ENCODE data around the gene TMEM270. TPM values are rescaled to one million over a fixed set of nuclear protein-coding genes. Genes with fewer than 3 reads are reported as not detected.

Gene TMEM270
- total and polyA plus RNA-seq, 2 of the 4 experiments (the other 2 are of a cell fraction), result 0.17 TPM; not detected in 1

GRCh38 chr7:73881352-73882046, 20.5 kb downstream of the TMEM270 start:
- in situ Hi-C loops (cut with MboI; ENCODE audit: low sequenced_read_pairs) (no loop called here), dilution Hi-C loops (cut with HindIII; ENCODE audit: low sequenced_read_pairs, unreplicated experiment) (no loop called here), intact Hi-C loops (cut with micrococcal nuclease) (no loop called here)
- no peak overlapping the region for H4K8ac ChIP-seq (ENCODE audit: low read depth in 2 of 2, low read length in 2 of 2)
- H3K27me3 ChIP-seq (ENCODE audit: control insufficient read depth, insufficient read depth, low read length), result no peaks in the 10 kb centered on the region
- H3K4ac ChIP-seq (ENCODE audit: low read depth, low read length), result peak overlapping the region; percentile 48
- no peak overlapping the region for H2AK9ac ChIP-seq (replicated peaks; ENCODE audit: low read depth, low read length, poor library complexity)
- peak overlapping the region; percentile 21; the same call in 1 of the 2 replicates for H2BK20ac ChIP-seq (ENCODE audit: low read depth, low read length)
- H3K14ac ChIP-seq (replicated peaks; ENCODE audit: low read depth, low read length), result no peak overlapping the region
- H3K23ac ChIP-seq (ENCODE audit: low read depth, low read length), result no peak overlapping the region
- H2AK5ac ChIP-seq (ENCODE audit: low read depth, low read length), result peak overlapping the region; percentile 28
- H3K27ac ChIP-seq (ENCODE audit: insufficient read depth, low read length), result no peak overlapping the region
- no TSS peak for BruUV-seq (replicated peaks)
- H2AFZ ChIP-seq (replicated peaks; ENCODE audit: low read length, poor library complexity), result no peak overlapping the region
- no peaks in the 10 kb centered on the region for H3K9me3 ChIP-seq (ENCODE audit: control insufficient read depth, insufficient read depth, low read length)
- ChIA-PET POLR2A (ENCODE audit: unreplicated experiment) (interaction anchor here (0.6 kb wide), 1 partner anchor 19 kb away, joined by 16 read pairs; no protein-coding TSS in a partner anchor), CTCF (interaction anchor here (2.4 kb wide), 1 partner anchor 145 kb away, joined by 13 read pairs; no protein-coding TSS in a partner anchor)
- WGBS, 2 experiments (ENCODE audit: extremely low coverage in 2 of 2, insufficient read length in 1 of 2), result 75% methylated on average over 2 of the region's 5 CpGs; no CpG with 5 or more reads in 1 of the 2 experiments
- peaks cover 13% of the 10 kb centered on the region for H3K9me1 ChIP-seq (ENCODE audit: insufficient read depth, low read length)
- peak overlapping the region; percentile 66; the same call in 1 of the 3 replicates for H2BK15ac ChIP-seq (ENCODE audit: low read depth, low read length)
- H3K79me1 ChIP-seq (ENCODE audit: low read depth in 1 of 2, low read length in 2 of 2), result no peaks in the 10 kb centered on the region; a peak in 1 of 4 replicates
- TF ChIP-seq RFX5 (IDR thresholded peaks at IDR 0.05; ENCODE audit: low read depth, low read length) (no peak), CTCF (conservative IDR thresholded peaks at IDR 0.05; ENCODE audit: low read depth, low read length) (no peak), NFE2L2 (IDR thresholded peaks at IDR 0.05; ENCODE audit: low read depth, low read length) (no peak), POLR2A (IDR thresholded peaks at IDR 0.05; ENCODE audit: low read depth, low read length) (no peak), MXI1 (IDR thresholded peaks at IDR 0.05; ENCODE audit: borderline replicate concordance, low read depth, low read length) (no peak), BHLHE40 (IDR thresholded peaks at IDR 0.05; ENCODE audit: low read depth, low read length) (no peak), MAFK (IDR thresholded peaks at IDR 0.05; ENCODE audit: low read depth, low read length) (no peak), FOS (IDR thresholded peaks at IDR 0.05; ENCODE audit: low read depth, low read length) (no peak), CEBPB (IDR thresholded peaks at IDR 0.05; ENCODE audit: low read depth, low read length) (no peak), MAZ (IDR thresholded peaks at IDR 0.05; ENCODE audit: borderline replicate concordance, low read depth, low read length) (no peak), SMC3 (IDR thresholded peaks at IDR 0.05; ENCODE audit: low read depth, low read length) (no peak)
- H3K56ac ChIP-seq (ENCODE audit: extremely low read depth, insufficient read depth, low read length), result no peak overlapping the region
- H2BK120ac ChIP-seq (ENCODE audit: low read depth, low read length), result peak overlapping the region; percentile 20; the same call in 1 of the 2 replicates
- no peak overlapping the region for H2BK5ac ChIP-seq (ENCODE audit: low read depth, low read length, poor library complexity, severe bottlenecking)
- peaks cover 3% of the 10 kb centered on the region for H4K20me1 ChIP-seq (ENCODE audit: insufficient read depth, low read length)
- H3K4me1 ChIP-seq (ENCODE audit: control insufficient read depth, insufficient read depth, low read length), result peaks cover 25% of the 10 kb centered on the region
- no peak overlapping the region for H3K4me3 ChIP-seq (ENCODE audit: insufficient read depth, low read depth, low read length)
- H4K5ac ChIP-seq (ENCODE audit: low read depth, low read length), result no peak overlapping the region
- no peak overlapping the region; the same call in 1 of the 2 replicates for H3K18ac ChIP-seq (ENCODE audit: low read depth, low read length)
- DNase-seq (no peak), ATAC-seq (ENCODE audit: low read depth) (no peak)
- no peaks in the 10 kb centered on the region for H3K36me3 ChIP-seq (ENCODE audit: control insufficient read depth, insufficient read depth, low read length)
- H4K91ac ChIP-seq (ENCODE audit: insufficient read depth, low read depth, low read length), result no peak overlapping the region; the same call in 1 of the 2 replicates
- H3K4me2 ChIP-seq (ENCODE audit: low read depth, low read length), result no peak overlapping the region
- H3K9ac ChIP-seq (ENCODE audit: low read depth, low read length), result no peak overlapping the region
